Uterus (tissue), 4 donors: ENCODE data around the gene SPOCK1. TPM values are rescaled to one million over a fixed set of nuclear protein-coding genes. Genes with fewer than 3 reads are reported as not detected.

Source experiments
- DNase-seq, 2 donors: peaks; one replicate each; pipeline ENCODE4 v3.0.0-alpha.2; 2019 to 2020
- H3K27ac ChIP-seq, 2 donors: fragments of 200-600 bp; sonication (generic); 1 replicate in 1 of 2; 2 replicates in 1 of 2; pipeline ENCODE4 v1.5.1; 2016 to 2018
- H3K27me3 ChIP-seq, 2 donors: fragments of 200-600 bp; sonication (generic); one replicate each; pipeline ENCODE4 v1.5.1; 2018 to 2019; ENCODE audit warnings: control low read depth in 1 of 2
- H3K36me3 ChIP-seq, 2 donors: fragments of 200-600 bp; sonication (generic); one replicate each; pipeline ENCODE4 v1.5.1; 2019; ENCODE audit warnings: control low read depth in 1 of 2
- H3K4me1 ChIP-seq, 2 donors: fragments of 200-600 bp; sonication (generic); one replicate each; pipeline ENCODE4 v1.5.1; 2018 to 2019; ENCODE audit warnings: control low read depth in 1 of 2
- H3K4me3 ChIP-seq, 2 donors: fragments of 200-600 bp; sonication (generic); 1 replicate in 1 of 2; 2 replicates in 1 of 2; pipeline ENCODE4 v1.5.1; 2018 to 2019; ENCODE audit warnings: mild to moderate bottlenecking in 1 of 2
- H3K9me3 ChIP-seq, 2 donors: fragments of 200-600 bp; sonication (generic); one replicate each; pipeline ENCODE4 v1.5.1; 2019; ENCODE audit warnings: control low read depth in 1 of 2
- POLR2A ChIP-seq, 2 donors: fragments of 450-650 bp; IDR thresholded peaks; one replicate each; pipeline ENCODE4 v1.6.1; 2016; ENCODE audit warnings: antibody characterized with exemption in 2 of 2, mild to moderate bottlenecking in 1 of 2, moderate library complexity in 1 of 2
- intact Hi-C: fragments of 100-400 bp; cut with DNase I; formaldehyde crosslinking; loops from one replicate; pipeline ENCODE4 v1.15.1; 2023; ENCODE audit warnings: low total_unique reads
- total RNA-seq, 4 donors: library from RNA; depleted of rRNA in 3 of 4; stranded (reverse); fragments of >200 nt in 3 of 4; gene quantifications; one replicate each; pipeline versions ENCODE4 v1.1.0 to v1.2.4, GENCODE V29; 2014 to 2023
- TF ChIP-seq, protein P1 (sequence below), 4 experiments: fragments of 200-600 bp in 2 of 4; fragments of 450-650 bp in 2 of 4; sonication (generic) in 2 of 4; IDR thresholded peaks; one replicate each; pipeline ENCODE4 v1.5.1; 2016 to 2019; ENCODE audit warnings: antibody characterized with exemption in 4 of 4, mild to moderate bottlenecking in 2 of 4, moderate library complexity in 1 of 4
- donor health status: DM: yes; HTN: yes; CAD: no.

The SPOCK1 gene
- total RNA-seq, 4 donors from 2014 or later: 31.8 to 131 (median 45.1) TPM

DNA sequence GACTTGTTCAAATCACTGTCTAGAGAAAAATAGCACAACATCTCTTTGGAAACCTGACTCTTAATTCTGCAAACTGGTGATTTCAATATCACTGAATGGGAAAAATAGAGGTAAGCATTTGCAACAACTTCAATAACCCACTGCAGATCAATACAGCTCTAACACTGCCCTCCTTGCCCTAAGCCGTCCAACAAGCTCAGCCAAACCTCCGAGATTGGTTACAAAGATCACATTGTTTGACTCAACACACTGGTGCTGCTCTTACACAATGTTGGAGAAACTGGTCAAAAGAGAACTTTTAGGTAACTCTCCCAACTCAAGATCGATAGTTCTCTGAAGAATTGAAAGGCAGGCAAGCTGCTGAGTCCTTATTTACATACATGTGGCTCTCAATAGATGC, 150.4 kb downstream of the SPOCK1 start:
- no peaks in the 10 kb centered on the region for H3K4me1 ChIP-seq
- no peak for DNase-seq
- H3K9me3 ChIP-seq: no peaks in the 10 kb centered on the region
- no peak overlapping the region for H3K4me3 ChIP-seq
- TF ChIP-seq, protein P1, sequence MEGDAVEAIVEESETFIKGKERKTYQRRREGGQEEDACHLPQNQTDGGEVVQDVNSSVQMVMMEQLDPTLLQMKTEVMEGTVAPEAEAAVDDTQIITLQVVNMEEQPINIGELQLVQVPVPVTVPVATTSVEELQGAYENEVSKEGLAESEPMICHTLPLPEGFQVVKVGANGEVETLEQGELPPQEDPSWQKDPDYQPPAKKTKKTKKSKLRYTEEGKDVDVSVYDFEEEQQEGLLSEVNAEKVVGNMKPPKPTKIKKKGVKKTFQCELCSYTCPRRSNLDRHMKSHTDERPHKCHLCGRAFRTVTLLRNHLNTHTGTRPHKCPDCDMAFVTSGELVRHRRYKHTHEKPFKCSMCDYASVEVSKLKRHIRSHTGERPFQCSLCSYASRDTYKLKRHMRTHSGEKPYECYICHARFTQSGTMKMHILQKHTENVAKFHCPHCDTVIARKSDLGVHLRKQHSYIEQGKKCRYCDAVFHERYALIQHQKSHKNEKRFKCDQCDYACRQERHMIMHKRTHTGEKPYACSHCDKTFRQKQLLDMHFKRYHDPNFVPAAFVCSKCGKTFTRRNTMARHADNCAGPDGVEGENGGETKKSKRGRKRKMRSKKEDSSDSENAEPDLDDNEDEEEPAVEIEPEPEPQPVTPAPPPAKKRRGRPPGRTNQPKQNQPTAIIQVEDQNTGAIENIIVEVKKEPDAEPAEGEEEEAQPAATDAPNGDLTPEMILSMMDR (IDR thresholded peaks at IDR 0.05): no peak
- TF ChIP-seq POLR2A (IDR thresholded peaks at IDR 0.05): no peak
- intact Hi-C loops: no loop called here
- no peaks in the 10 kb centered on the region for H3K27me3 ChIP-seq
- no peaks in the 10 kb centered on the region for H3K36me3 ChIP-seq
- no peak overlapping the region for H3K27ac ChIP-seq

DNA sequence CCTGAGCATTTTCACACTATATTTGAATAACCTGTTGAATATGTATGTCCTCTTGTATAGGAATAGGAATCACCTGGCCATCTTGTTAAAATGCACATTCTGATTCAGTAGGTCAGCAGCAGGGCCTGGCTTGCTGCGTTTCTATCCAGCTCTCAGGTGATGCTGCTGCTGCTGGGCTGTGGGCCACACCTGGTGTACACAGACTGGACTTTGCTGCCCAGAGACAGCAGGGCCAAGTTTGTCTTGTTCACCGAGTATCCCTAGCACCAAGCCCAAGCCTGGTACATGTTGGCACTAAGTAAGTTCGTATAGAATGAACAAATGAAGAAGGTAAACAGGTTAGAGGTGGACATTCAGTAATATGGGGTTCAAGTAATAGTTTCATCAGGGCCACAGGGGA, 151.3 kb downstream of the SPOCK1 start:
- H3K27ac ChIP-seq: no peak overlapping the region
- intact Hi-C loops: no loop called here

DNA sequence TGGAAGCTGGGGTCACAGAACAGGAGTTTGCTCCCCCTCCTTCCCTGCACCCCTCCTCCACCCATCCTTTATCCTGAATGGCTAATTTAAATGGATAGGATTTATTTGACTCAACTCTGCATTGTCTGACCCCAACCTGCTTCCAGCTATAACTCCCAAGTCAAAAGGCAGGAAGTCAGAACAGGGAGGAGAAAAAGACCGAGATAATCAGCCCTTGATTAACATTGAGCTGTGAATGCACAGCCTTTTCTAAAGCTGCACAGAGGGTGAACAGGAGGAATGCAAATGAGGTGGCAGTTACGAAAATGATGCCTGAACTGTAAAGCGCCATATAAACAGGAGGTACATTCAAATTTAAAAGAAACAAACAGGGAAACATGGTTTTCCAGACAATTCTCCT, 152.8 kb downstream of the SPOCK1 start:
- H3K4me3 ChIP-seq: no peak overlapping the region
- no peaks in the 10 kb centered on the region for H3K9me3 ChIP-seq
- no peaks in the 10 kb centered on the region for H3K4me1 ChIP-seq
- no peak for DNase-seq
- TF ChIP-seq POLR2A (IDR thresholded peaks at IDR 0.05): no peak
- TF ChIP-seq, protein P1 (IDR thresholded peaks at IDR 0.05): no peak
- H3K27ac ChIP-seq: no peak overlapping the region
- no peaks in the 10 kb centered on the region for H3K36me3 ChIP-seq
- intact Hi-C loops: no loop called here
- H3K27me3 ChIP-seq: no peaks in the 10 kb centered on the region

More for the DNA sequence above, 151.3 kb downstream of the SPOCK1 start:
- Histone ChIP-seq H3K9me3 (no peaks in the 10 kb centered on the region), H3K4me3 (no peak overlapping the region), H3K27me3 (no peaks in the 10 kb centered on the region), H3K4me1 (no peaks in the 10 kb centered on the region), H3K36me3 (no peaks in the 10 kb centered on the region)
- no peak for TF ChIP-seq POLR2A (IDR thresholded peaks at IDR 0.05)
- TF ChIP-seq, protein P1 (IDR thresholded peaks at IDR 0.05): no peak
- DNase-seq: no peak

DNA sequence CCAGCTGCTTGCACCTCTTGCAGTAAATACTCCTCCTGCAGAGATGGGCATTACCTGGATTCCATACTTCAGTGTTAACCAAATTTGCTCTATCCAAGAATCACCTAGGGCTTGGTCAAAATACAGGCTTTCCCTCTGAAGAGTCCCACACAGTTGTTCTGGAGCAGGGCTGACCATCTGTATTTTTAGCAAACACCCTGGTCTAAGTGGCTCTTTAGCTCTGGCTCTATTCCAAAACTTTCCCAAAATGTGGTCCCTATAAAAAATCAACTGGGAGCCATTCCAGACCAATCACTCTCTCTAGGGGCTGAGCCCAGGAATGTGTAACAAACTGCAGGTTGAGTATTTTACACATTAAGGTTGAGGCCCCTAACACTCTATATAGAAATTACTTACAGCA, 153.7 kb downstream of the SPOCK1 start:
- intact Hi-C loops: no loop called here
- TF ChIP-seq, protein P1 (IDR thresholded peaks at IDR 0.05): no peak
- no peak for TF ChIP-seq POLR2A (IDR thresholded peaks at IDR 0.05)

DNA sequence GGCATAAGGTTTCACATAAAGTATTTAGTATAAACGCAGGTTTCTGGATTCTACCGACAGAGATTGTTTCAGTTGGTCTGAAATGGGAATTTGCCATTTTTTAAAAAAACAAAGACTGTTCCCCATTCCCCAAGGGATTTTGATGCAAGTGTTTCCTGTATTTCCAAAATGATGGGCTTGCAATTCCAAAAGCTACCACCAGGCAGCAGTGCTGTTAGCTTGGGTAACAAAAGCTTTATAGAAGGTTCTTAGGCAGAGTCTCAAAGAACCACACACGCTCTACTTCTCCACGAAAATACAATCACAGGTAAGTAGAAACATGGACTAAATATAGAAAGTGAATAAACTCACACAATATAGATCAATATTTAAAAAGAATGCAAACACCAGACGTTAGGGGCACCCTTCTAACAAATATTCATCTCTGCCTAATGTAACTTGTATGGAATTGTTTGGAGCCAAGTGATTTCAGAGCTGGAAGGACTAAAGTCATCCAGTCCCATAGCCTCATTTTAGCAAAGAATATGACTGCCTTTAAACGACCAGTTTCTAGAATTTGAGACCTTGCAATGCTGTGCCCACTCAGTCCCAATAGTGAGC, 154.3 kb downstream of the SPOCK1 start:
- H3K4me3 ChIP-seq: no peak overlapping the region
- H3K27ac ChIP-seq: no peak overlapping the region
- H3K4me1 ChIP-seq: no peaks in the 10 kb centered on the region
- H3K9me3 ChIP-seq: no peaks in the 10 kb centered on the region
- intact Hi-C loops: no loop called here
- no peaks in the 10 kb centered on the region for H3K27me3 ChIP-seq
- DNase-seq: no peak
- no peaks in the 10 kb centered on the region for H3K36me3 ChIP-seq
- TF ChIP-seq, protein P1 (IDR thresholded peaks at IDR 0.05): peak; percentile 15 to 55 (median 36)
- no peak for TF ChIP-seq POLR2A (IDR thresholded peaks at IDR 0.05)

More for the DNA sequence above, 153.7 kb downstream of the SPOCK1 start:
- Histone ChIP-seq H3K27ac (no peak overlapping the region), H3K9me3 (no peaks in the 10 kb centered on the region), H3K27me3 (no peaks in the 10 kb centered on the region), H3K4me3 (no peak overlapping the region), H3K36me3 (no peaks in the 10 kb centered on the region), H3K4me1 (no peaks in the 10 kb centered on the region)
- no peak for DNase-seq
